ENCODE measurements around the gene EGFL6. TPM values are rescaled to one million over a fixed set of nuclear protein-coding genes. Genes with fewer than 3 reads are reported as not detected.

Gene EGFL6
- total RNA-seq, 1 experiment from 2014 or later, result not detected

GRCh38 chrX:13655674-13656073, 86.3 kb downstream of the EGFL6 start:
- Mint-ChIP-seq H3K9me3 (ENCODE audit: unreplicated experiment) (no peaks in the 10 kb centered on the region), H3K4me3 (ENCODE audit: unreplicated experiment) (no peak overlapping the region), H3K36me3 (ENCODE audit: insufficient read depth, unreplicated experiment) (peaks cover 6% of the 10 kb centered on the region), H3K27ac (ENCODE audit: low read depth, unreplicated experiment) (no peak overlapping the region), H3K4me1 (ENCODE audit: insufficient read depth, unreplicated experiment) (peaks cover 15% of the 10 kb centered on the region), H3K27me3 (ENCODE audit: insufficient read depth, unreplicated experiment) (peaks cover 14% of the 10 kb centered on the region)
- no peak for DNase-seq (ENCODE audit: unreplicated experiment)
- ChIA-PET CTCF (interaction anchor here (0.6 to 1.1 kb wide), 4 partner anchors 36 to 149 kb away, joined by 3 to 6 read pairs (median 4); no protein-coding TSS in a partner anchor), POLR2A (interaction anchor here (0.6 to 1.1 kb wide), 3 partner anchors 35 to 80 kb away, joined by 3 to 4 read pairs (median 4); no protein-coding TSS in a partner anchor)
- intact Hi-C loops (cut with micrococcal nuclease), result loop anchor here (10.0 kb wide), 1 partner anchor 239 kb away; no protein-coding TSS in a partner anchor
- BruUV-seq (replicated peaks), result no TSS peak
- no peak for TF ChIP-seq CTCF (IDR thresholded peaks at IDR 0.05; ENCODE audit: unreplicated experiment)

GRCh38 chrX:13658602-13659001, 89.2 kb downstream of the EGFL6 start:
- H3K27me3 Mint-ChIP-seq (ENCODE audit: insufficient read depth, unreplicated experiment), result peaks cover 12% of the 10 kb centered on the region
- no peak overlapping the region for H3K4me3 Mint-ChIP-seq (ENCODE audit: unreplicated experiment)
- H3K27ac Mint-ChIP-seq (ENCODE audit: low read depth, unreplicated experiment), result peak overlapping the region; percentile 23
- peaks cover 10% of the 10 kb centered on the region for H3K4me1 Mint-ChIP-seq (ENCODE audit: insufficient read depth, unreplicated experiment)
- peak; percentile 79 for DNase-seq (ENCODE audit: unreplicated experiment)
- BruUV-seq (replicated peaks), result no TSS peak
- no peaks in the 10 kb centered on the region for H3K9me3 Mint-ChIP-seq (ENCODE audit: unreplicated experiment)
- peak; percentile 66 for TF ChIP-seq CTCF (IDR thresholded peaks at IDR 0.05; ENCODE audit: unreplicated experiment)
- ChIA-PET POLR2A (interaction anchor here (1.1 to 1.9 kb wide), 8 partner anchors 11 to 276 kb away, joined by 3 to 38 read pairs (median 8); partner anchors contain the start of genes OFD1, RAB9A and TRAPPC2), CTCF (interaction anchor here (0.7 to 1.6 kb wide), 14 partner anchors 11 to 1915 kb away, joined by 3 to 6 read pairs (median 4); partner anchors contain the start of gene GEMIN8)
- intact Hi-C loops (cut with micrococcal nuclease), result loop anchor here (1.0 to 10.0 kb wide), 4 partner anchors 31 to 236 kb away; partner anchors contain the start of gene RAB9A
- peaks cover 14% of the 10 kb centered on the region for H3K36me3 Mint-ChIP-seq (ENCODE audit: insufficient read depth, unreplicated experiment)

GRCh38 chrX:13659063-13659462, 89.7 kb downstream of the EGFL6 start:
- no peak for TF ChIP-seq CTCF (IDR thresholded peaks at IDR 0.05; ENCODE audit: unreplicated experiment)
- H3K9me3 Mint-ChIP-seq (ENCODE audit: unreplicated experiment), result no peaks in the 10 kb centered on the region
- ChIA-PET CTCF (interaction anchor here (0.7 to 1.6 kb wide), 15 partner anchors 10 to 1914 kb away, joined by 3 to 6 read pairs (median 4); partner anchors contain the start of gene GEMIN8), POLR2A (interaction anchor here (0.6 to 1.9 kb wide), 13 partner anchors 9 to 275 kb away, joined by 3 to 38 read pairs (median 4); partner anchors contain the start of genes OFD1, RAB9A and TRAPPC2)
- BruUV-seq (replicated peaks), result TSS peak; percentile 53
- peaks cover 10% of the 10 kb centered on the region for H3K4me1 Mint-ChIP-seq (ENCODE audit: insufficient read depth, unreplicated experiment)
- peaks cover 14% of the 10 kb centered on the region for H3K36me3 Mint-ChIP-seq (ENCODE audit: insufficient read depth, unreplicated experiment)
- peak overlapping the region; percentile 23 for H3K27ac Mint-ChIP-seq (ENCODE audit: low read depth, unreplicated experiment)
- intact Hi-C loops (cut with micrococcal nuclease), result loop anchor here (1.0 to 10.0 kb wide), 2 partner anchors 30 to 236 kb away; partner anchors contain the start of gene RAB9A
- no peak overlapping the region for H3K4me3 Mint-ChIP-seq (ENCODE audit: unreplicated experiment)
- DNase-seq (ENCODE audit: unreplicated experiment), result peak; percentile 92
- peaks cover 12% of the 10 kb centered on the region for H3K27me3 Mint-ChIP-seq (ENCODE audit: insufficient read depth, unreplicated experiment)

- DNase-seq (ENCODE audit: unreplicated experiment), result no peak
- Mint-ChIP-seq H3K9me3 (ENCODE audit: unreplicated experiment) (no peaks in the 10 kb centered on the region), H3K36me3 (ENCODE audit: insufficient read depth, unreplicated experiment) (peaks cover 14% of the 10 kb centered on the region), H3K4me1 (ENCODE audit: insufficient read depth, unreplicated experiment) (peaks cover 10% of the 10 kb centered on the region), H3K27ac (ENCODE audit: low read depth, unreplicated experiment) (no peak overlapping the region), H3K4me3 (ENCODE audit: unreplicated experiment) (no peak overlapping the region), H3K27me3 (ENCODE audit: insufficient read depth, unreplicated experiment) (peaks cover 12% of the 10 kb centered on the region)
- TF ChIP-seq CTCF (IDR thresholded peaks at IDR 0.05; ENCODE audit: unreplicated experiment), result no peak
- ChIA-PET POLR2A (interaction anchor here (1.0 to 1.8 kb wide), 3 partner anchors 27 to 368 kb away, joined by 3 to 8 read pairs (median 6); partner anchors contain the start of genes GEMIN8, OFD1, RAB9A and TRAPPC2), CTCF (interaction anchor here (1.1 to 1.9 kb wide), 2 partner anchors 30 to 87 kb away, joined by 3 to 6 read pairs; no protein-coding TSS in a partner anchor)
- intact Hi-C loops (cut with micrococcal nuclease), result no loop called here
- no TSS peak for BruUV-seq (replicated peaks)
Measured at GRCh38 chrX:13661735-13662288, 92.4 kb downstream of the EGFL6 start.

Data from MCF 10A (cell line).